ENCODE results near the gene CCM2L. TPM values are rescaled to one million over a fixed set of nuclear protein-coding genes. Genes with fewer than 3 reads are reported as not detected.

Gene CCM2L
- total and polyA plus RNA-seq, 9 of the 15 experiments (the other 6 are each of a cell fraction or from before 2014, with no cell fraction given) = 0.04 TPM; not detected in 8

GRCh38 chr20:32036252-32036651 lies 26.0 kb downstream of the CCM2L start:
- peaks cover 6 to 20% of the 10 kb centered on the region in 2 experiments; a peak in 4 of 5 replicates for H3K27me3 ChIP-seq (ENCODE audit: control insufficient read depth in 2 of 2, insufficient read depth in 2 of 2, low read length in 2 of 2)
- H3K9me3 ChIP-seq (replicated peaks; ENCODE audit: control insufficient read depth, insufficient read depth, low read depth, low read length) = no peaks in the 10 kb centered on the region; the same call in 1 of the 2 replicates
- no peaks in the 10 kb centered on the region for H3K9me1 ChIP-seq (ENCODE audit: control insufficient read depth, insufficient read depth, low read length)
- no peak overlapping the region for H3K4me3 ChIP-seq
- ChIA-PET POLR2A (interaction anchor here (1.0 kb wide), 1 partner anchor 23 kb away, joined by 3 read pairs; no protein-coding TSS in a partner anchor), CTCF (ENCODE audit: low intra/inter-chr PET ratio) (no interaction called here)
- ATAC-seq = no peak
- no peaks in the 10 kb centered on the region for H3K36me3 ChIP-seq (ENCODE audit: control insufficient read depth, insufficient read depth, low read length)
- H3K27ac ChIP-seq (ENCODE audit: extremely low read depth, low read depth, low read length) = no peak overlapping the region
- 12% methylated on average over 4 of the region's 4 CpGs for WGBS (ENCODE audit: insufficient coverage, low coverage, missing lambda C conversion rate)
- H3K79me2 ChIP-seq (ENCODE audit: control insufficient read depth, insufficient read depth, low read length) = no peaks in the 10 kb centered on the region
- FAIRE-seq = no peak
- intact Hi-C loops (cut with micrococcal nuclease) = loop anchor here (10.0 kb wide), 1 partner anchor 211 kb away; no protein-coding TSS in a partner anchor
- in situ Hi-C loops (cut with MboI) = no loop called here
- TF ChIP-seq TAF9B (IDR thresholded peaks at IDR 0.05; ENCODE audit: partially characterized antibody) (no peak), SAFB2 (IDR thresholded peaks at IDR 0.05; ENCODE audit: borderline replicate concordance, low read depth, low read length, severe bottlenecking) (no peak), MYNN (IDR thresholded peaks at IDR 0.05) (no peak), MYNN (CRISPR knock-in tag; IDR thresholded peaks at IDR 0.05) (no peak), ATF6 (CRISPR knock-in tag; IDR thresholded peaks at IDR 0.05) (0 out of 2 replicates have a peak, but pooled peaks have one; percentile 59), ZNF316 (IDR thresholded peaks at IDR 0.05) (peak; percentile 11; the same call in 1 of the 2 replicates), HDAC8 (tag; IDR thresholded peaks at IDR 0.05) (0 out of 2 replicates have a peak, but pooled peaks have one; percentile 56), ZNF584 (CRISPR knock-in tag; IDR thresholded peaks at IDR 0.05; ENCODE audit: low read depth) (0 out of 2 replicates have a peak, but pooled peaks have one; percentile 20), GTF2E2 (tag; IDR thresholded peaks at IDR 0.05) (0 out of 2 replicates have a peak, but pooled peaks have one; percentile 20), ZNF24 (IDR thresholded peaks at IDR 0.05) (peak; percentile 96), ZNF232 (CRISPR knock-in tag; IDR thresholded peaks at IDR 0.05) (no peak), RBM15 (IDR thresholded peaks at IDR 0.05; ENCODE audit: insufficient read depth, low read length) (no peak)
- peaks cover 6 to 11% of the 10 kb centered on the region in 2 experiments; a peak in 4 of 5 replicates for H3K4me1 ChIP-seq (replicated peaks in 1 of 2; ENCODE audit: control insufficient read depth in 2 of 2, insufficient read depth in 2 of 2, low read length in 2 of 2)
- DNase-seq (ENCODE audit: extremely low read depth in 1 of 4, low spot score in 3 of 4) = no peak
- BruUV-seq (replicated peaks) = no TSS peak
- H3K9ac ChIP-seq (ENCODE audit: insufficient read depth in 1 of 2, low read depth in 2 of 2, low read length in 2 of 2) = no peak overlapping the region
- no peak overlapping the region for H2AFZ ChIP-seq (ENCODE audit: low read depth, low read length)
- no peak overlapping the region for H3K4me2 ChIP-seq (ENCODE audit: insufficient read depth, low read length)
- H4K20me1 ChIP-seq (replicated peaks; ENCODE audit: control insufficient read depth, insufficient read depth, low read length) = no peaks in the 10 kb centered on the region

Measured in K562 (cell line).